KMS-11 (cell line): ENCODE measurements around the gene GJB3.

Experiments
- H2AFZ ChIP-seq: fragments of 200-600 bp; sonication (generic); 2 replicates; pipeline ENCODE4 v1.6.1; 2016; ENCODE audit warnings: antibody characterized with exemption, mixed run types, low read depth
- H3K27ac ChIP-seq: fragments of 200-600 bp; sonication (generic); 2 replicates; pipeline ENCODE4 v1.6.1; 2016; ENCODE audit warnings: mild to moderate bottlenecking, mixed run types
- H3K27me3 ChIP-seq: fragments of 200-600 bp; sonication (generic); 2 replicates; pipeline ENCODE4 v1.6.1; 2017; ENCODE audit warnings: mild to moderate bottlenecking, low read depth, mixed run types, moderate library complexity; ENCODE audit not compliant: insufficient read depth
- H3K36me3 ChIP-seq: fragments of 200-600 bp; sonication (generic); 2 replicates; pipeline ENCODE4 v1.6.1; 2017; ENCODE audit warnings: mild to moderate bottlenecking, mixed run types; ENCODE audit not compliant: insufficient read depth
- H3K4me1 ChIP-seq: fragments of 200-600 bp; sonication (generic); 2 replicates; pipeline ENCODE4 v1.6.1; 2016; ENCODE audit warnings: mild to moderate bottlenecking, low read depth, mixed run types; ENCODE audit not compliant: poor library complexity, severe bottlenecking
- H3K4me2 ChIP-seq: fragments of 200-600 bp; sonication (generic); 2 replicates; pipeline ENCODE4 v1.7.0; 2016; ENCODE audit warnings: mild to moderate bottlenecking, mixed run types
- H3K4me3 ChIP-seq: fragments of 200-600 bp; sonication (generic); IDR thresholded peaks from 2 replicates; pipeline ENCODE4 v1.6.1; 2017; ENCODE audit warnings: low read depth, low read length, mixed read lengths; ENCODE audit not compliant: insufficient read depth
- H3K79me2 ChIP-seq: fragments of 200-600 bp; sonication (generic); 2 replicates; pipeline ENCODE4 v1.6.1; 2016; ENCODE audit warnings: low read depth, mixed run types; ENCODE audit not compliant: insufficient read depth
- H3K9ac ChIP-seq: fragments of 200-600 bp; sonication (generic); 2 replicates; pipeline ENCODE4 v1.6.1; 2016; ENCODE audit warnings: mild to moderate bottlenecking, mixed run types
- H4K20me1 ChIP-seq: fragments of 200-600 bp; sonication (generic); 2 replicates; pipeline ENCODE4 v1.6.1; 2016; ENCODE audit warnings: mild to moderate bottlenecking, mixed run types; ENCODE audit not compliant: insufficient read depth
- CTCF ChIP-seq: fragments of 200-600 bp; sonication (generic); conservative IDR thresholded peaks from 2 replicates; pipeline ENCODE4 v1.6.1; 2017; ENCODE audit warnings: low read depth, mild to moderate bottlenecking, antibody characterized with exemption, low read length, moderate library complexity, mixed read lengths

GJB3 gene

GRCh38 chr1:34787461-34788420 lies 6.7 kb downstream of the GJB3 start:
- Histone ChIP-seq H3K36me3 (no peaks in the 10 kb centered on the region), H3K27ac (no peak overlapping the region), H3K79me2 (no peaks in the 10 kb centered on the region), H3K4me1 (peaks cover 8% of the 10 kb centered on the region), H4K20me1 (no peaks in the 10 kb centered on the region), H3K4me2 (no peak overlapping the region), H3K4me3 (no peak overlapping the region), H3K27me3 (no peaks in the 10 kb centered on the region), H2AFZ (no peak overlapping the region), H3K9ac (no peak overlapping the region)
- no peak for TF ChIP-seq CTCF

GRCh38 chr1:34790985-34791384 lies 10.0 kb downstream of the GJB3 start:
- no peaks in the 10 kb centered on the region for H3K36me3 ChIP-seq
- H3K79me2 ChIP-seq = no peaks in the 10 kb centered on the region
- H3K4me2 ChIP-seq = no peak overlapping the region
- no peak for TF ChIP-seq CTCF
- H3K27ac ChIP-seq = no peak overlapping the region
- no peak overlapping the region for H3K9ac ChIP-seq
- H3K4me1 ChIP-seq = peaks cover 8% of the 10 kb centered on the region
- no peak overlapping the region for H2AFZ ChIP-seq
- no peaks in the 10 kb centered on the region for H4K20me1 ChIP-seq
- no peaks in the 10 kb centered on the region for H3K27me3 ChIP-seq
- H3K4me3 ChIP-seq = no peak overlapping the region

GRCh38 chr1:34792424-34792823 lies 11.4 kb downstream of the GJB3 start:
- Histone ChIP-seq H3K79me2 (no peaks in the 10 kb centered on the region), H4K20me1 (no peaks in the 10 kb centered on the region), H3K4me1 (peaks cover 8% of the 10 kb centered on the region), H3K27ac (no peak overlapping the region), H3K36me3 (no peaks in the 10 kb centered on the region), H2AFZ (no peak overlapping the region), H3K4me2 (no peak overlapping the region), H3K27me3 (no peaks in the 10 kb centered on the region), H3K4me3 (no peak overlapping the region), H3K9ac (no peak overlapping the region)
- TF ChIP-seq CTCF = no peak

GRCh38 chr1:34792868-34793727 lies 12.1 kb downstream of the GJB3 start, which contains the start of gene GJA4:
Gene GJA4 (plus strand): TSS chr1:34792999. CDS start chr1:34794214, 1,215 bp downstream.
- no peak within 1 kb of the TSS for H3K27ac ChIP-seq
- H3K4me2 ChIP-seq = no peak within 1 kb of the TSS

More at GRCh38 chr1:34792868-34793727, 12.1 kb downstream of the GJB3 start, which contains the start of gene GJA4:
- Histone ChIP-seq H3K4me3 (no peak within 1 kb of the TSS), H3K27me3 (no peaks in the 10 kb centered on the region), H3K9ac (no peak within 1 kb of the TSS), H3K4me1 (peaks cover 8% of the 10 kb centered on the region), H2AFZ (no peak within 1 kb of the TSS), H3K79me2 (no peaks in the 10 kb centered on the region), H4K20me1 (no peaks in the 10 kb centered on the region), H3K36me3 (no peaks in the 10 kb centered on the region)
- TF ChIP-seq CTCF = no peak
